Keratinocyte (primary cell): ENCODE data around the gene PRDM11.

Experiments
- CTCF ChIP-seq, 3 experiments: IDR thresholded peaks in 1 of 3; conservative IDR thresholded peaks in 1 of 3; optimal IDR thresholded peaks in 1 of 3; 2 replicates in 2 of 3; 3 replicates in 1 of 3; pipeline versions ENCODE3 to v1.5.1; 2011; ENCODE audit warnings: low read length in 3 of 3, mild to moderate bottlenecking in 3 of 3, moderate library complexity in 2 of 3, control low read depth in 1 of 3, inconsistent platforms in 1 of 3; ENCODE audit not compliant: insufficient read depth in 2 of 3; ENCODE audit errors: extremely low read depth in 1 of 3
- EZH2 ChIP-seq: IDR thresholded peaks from one replicate; pipeline ENCODE4 v1.6.1; 2012; ENCODE audit warnings: inconsistent platforms, mild to moderate bottlenecking, low read length, moderate library complexity

- no peak for TF ChIP-seq CTCF (optimal IDR thresholded peaks at IDR 0.05 in 1 of 3, IDR thresholded peaks at IDR 0.05 in 1 of 3, conservative IDR thresholded peaks at IDR 0.05 in 1 of 3; ENCODE audit: extremely low read depth in 1 of 3, insufficient read depth in 2 of 3, low read length in 3 of 3)
- no peak for TF ChIP-seq EZH2
Measured at GRCh38 chr11:45278714-45279113, 132.3 kb downstream of the PRDM11 start.
